NCI-H1092 treated with DMSO at 0.1 percent for 48 hours (cell line): ENCODE measurements around the gene SEPHS1.
"Not testable (repeated sequence)": the region's sequence is repeated elsewhere in the genome, so short reads cannot be mapped to it uniquely, and the experiment has no call there.

Experiments used
- DNase-seq: peaks from one replicate; lab custom pipeline; 2025; lab: John Stamatoyannopoulos, UW

Gene SEPHS1

GRCh38 chr10:13348216-13349017 lies at the start of gene SEPHS1:
Gene SEPHS1 (minus strand): TSS chr10:13348293. CDS start chr10:13344950, 3,343 bp downstream.
- DNase-seq = peak; percentile 69

- DNase-seq = no peak
Observed at GRCh38 chr10:13397052-13397451, 49.0 kb upstream of the SEPHS1 start.

- DNase-seq = no peak
Observed at GRCh38 chr10:13396369-13396768, 48.3 kb upstream of the SEPHS1 start.

GRCh38 chr10:13395540-13395939 lies 47.4 kb upstream of the SEPHS1 start:
- no peak for DNase-seq

- DNase-seq = no peak
Observed at GRCh38 chr10:13393640-13394039, 45.5 kb upstream of the SEPHS1 start.

GRCh38 chr10:13392701-13393100 lies 44.6 kb upstream of the SEPHS1 start:
- DNase-seq = no peak

GRCh38 chr10:13390604-13391522 lies 42.8 kb upstream of the SEPHS1 start:
- DNase-seq = no peak

- no peak for DNase-seq
Observed at GRCh38 chr10:13388478-13389230, 40.6 kb upstream of the SEPHS1 start.

- no peak for DNase-seq
Observed at GRCh38 chr10:13386021-13386420, 37.9 kb upstream of the SEPHS1 start.

GRCh38 chr10:13383399-13383761 lies 35.3 kb upstream of the SEPHS1 start:
- no peak for DNase-seq

GRCh38 chr10:13382703-13383398 lies 34.8 kb upstream of the SEPHS1 start:
- DNase-seq = peak; percentile 4

GRCh38 chr10:13379061-13379460 lies 31.0 kb upstream of the SEPHS1 start:
- DNase-seq = not testable (repeated sequence)

GRCh38 chr10:13376746-13377145 lies 28.7 kb upstream of the SEPHS1 start:
- no peak for DNase-seq

GRCh38 chr10:13376297-13376696 lies 28.2 kb upstream of the SEPHS1 start:
- DNase-seq = no peak

GRCh38 chr10:13375791-13376190 lies 27.7 kb upstream of the SEPHS1 start:
- no peak for DNase-seq

- no peak for DNase-seq
Observed at GRCh38 chr10:13373644-13374043, 25.6 kb upstream of the SEPHS1 start.

GRCh38 chr10:13372524-13372923 lies 24.4 kb upstream of the SEPHS1 start:
- DNase-seq = no peak

- DNase-seq = peak; percentile 70
Observed at GRCh38 chr10:13371897-13372470, 23.9 kb upstream of the SEPHS1 start.

- no peak for DNase-seq
Observed at GRCh38 chr10:13366891-13367290, 18.8 kb upstream of the SEPHS1 start.

- no peak for DNase-seq
Observed at GRCh38 chr10:13365831-13366230, 17.7 kb upstream of the SEPHS1 start.

GRCh38 chr10:13365243-13365642 lies 17.1 kb upstream of the SEPHS1 start:
- DNase-seq = no peak
